A549 (cell line): ENCODE data around the gene JARID2.

Experiments
- BHLHE40 ChIP-seq: IDR thresholded peaks from 2 replicates; pipeline ENCODE4 v1.6.1; 2012; ENCODE audit warnings: low read depth, low read length, inconsistent platforms
- CTCF ChIP-seq: fragments of >200 bp; sonication (Bioruptor Twin); formaldehyde crosslinking; IDR thresholded peaks from 3 replicates; pipeline ENCODE4 v1.5.1; 2016
- MAX ChIP-seq: IDR thresholded peaks from 2 replicates; pipeline ENCODE4 v1.6.1; 2012
- POLR2AphosphoS2 ChIP-seq: conservative IDR thresholded peaks from 2 replicates; pipeline ENCODE4 v1.6.1; 2012; ENCODE audit warnings: low read length, improper control_type of control experiment, inconsistent platforms

- TF ChIP-seq BHLHE40 (no peak), POLR2AphosphoS2 (no peak), MAX (no peak), CTCF (no peak)
Observed at GRCh38 chr6:15359335-15359862, 113.5 kb downstream of the JARID2 start.
